Stimulated activated naive B cell treated with anti-CD40 and anti-IgM and Interleukin-4, amounts not matched to agents 10 μg/mL and 1 μg/mL and 100 μg/mL, for 72 hours (primary cell): Measurements from ENCODE around the gene TNFRSF19.
A peak's percentile ranks its signal among the peaks of the same experiment; 100 is the strongest.
"Not testable (repeated sequence)": the region's sequence is repeated elsewhere in the genome, so short reads cannot be mapped to it uniquely, and the experiment has no call there.

Experiments
- ATAC-seq, 2 donors: fragments of 150-1000 bp; cut with Tn5 transposase; replicated peaks; 2 replicates each; pipeline ENCODE4 v1.10.0; 2021; ENCODE audit warnings: moderate library complexity in 1 of 2
- DNase-seq: peaks from one replicate; pipeline ENCODE4 v3.0.0; 2021
- H3K27ac Mint-ChIP-seq: one replicate; pipeline ENCODE4 v1.8.0; 2022; ENCODE audit warnings: mild to moderate bottlenecking, mixed read lengths
- H3K27me3 Mint-ChIP-seq, 2 donors: one replicate each; pipeline ENCODE4 v1.8.0; 2022; ENCODE audit warnings: mixed read lengths in 2 of 2
- H3K36me3 Mint-ChIP-seq, 2 donors: one replicate each; pipeline ENCODE4 v1.8.0; 2022; ENCODE audit warnings: mixed read lengths in 2 of 2, mild to moderate bottlenecking in 1 of 2
- H3K4me1 Mint-ChIP-seq, 2 donors: one replicate each; pipeline ENCODE4 v1.8.0; 2022; ENCODE audit warnings: mixed read lengths in 2 of 2, mild to moderate bottlenecking in 1 of 2
- H3K4me3 Mint-ChIP-seq, 2 donors: one replicate each; pipeline ENCODE4 v1.8.0; 2022; ENCODE audit warnings: mild to moderate bottlenecking in 2 of 2, mixed read lengths in 2 of 2, moderate library complexity in 1 of 2
- H3K9me3 Mint-ChIP-seq, 2 donors: one replicate each; pipeline ENCODE4 v1.8.0; 2022; ENCODE audit warnings: mixed read lengths in 2 of 2, mild to moderate bottlenecking in 1 of 2

The TNFRSF19 gene

GRCh38 chr13:23579072-23579895 lies 9.1 kb downstream of the TNFRSF19 start:
- Mint-ChIP-seq H3K4me3 (peak overlapping the region; percentile 81 to 84), H3K36me3 (peaks cover 4% of the 10 kb centered on the region in 2 donors), H3K4me1 (peaks cover 13 to 27% of the 10 kb centered on the region in 2 donors), H3K27me3 (peaks cover 36 to 37% of the 10 kb centered on the region in 2 donors), H3K27ac (peak overlapping the region; percentile 31), H3K9me3 (peaks cover 0 to 1% of the 10 kb centered on the region in 2 donors)
- ATAC-seq (peak; percentile 92 to 97), DNase-seq (peak; percentile 83)

- peaks cover 28 to 37% of the 10 kb centered on the region in 2 donors for H3K27me3 Mint-ChIP-seq
- DNase-seq, result no peak
- H3K4me1 Mint-ChIP-seq, result peaks cover 9 to 21% of the 10 kb centered on the region in 2 donors
- H3K4me3 Mint-ChIP-seq, result peak overlapping the region; percentile 81 to 84
- peaks cover 0 to 1% of the 10 kb centered on the region in 2 donors for H3K9me3 Mint-ChIP-seq
- ATAC-seq, result no peak
- H3K27ac Mint-ChIP-seq, result no peak overlapping the region
- peaks cover 4% of the 10 kb centered on the region in 2 donors for H3K36me3 Mint-ChIP-seq
Measured at GRCh38 chr13:23579896-23580683, 9.9 kb downstream of the TNFRSF19 start.

DNA sequence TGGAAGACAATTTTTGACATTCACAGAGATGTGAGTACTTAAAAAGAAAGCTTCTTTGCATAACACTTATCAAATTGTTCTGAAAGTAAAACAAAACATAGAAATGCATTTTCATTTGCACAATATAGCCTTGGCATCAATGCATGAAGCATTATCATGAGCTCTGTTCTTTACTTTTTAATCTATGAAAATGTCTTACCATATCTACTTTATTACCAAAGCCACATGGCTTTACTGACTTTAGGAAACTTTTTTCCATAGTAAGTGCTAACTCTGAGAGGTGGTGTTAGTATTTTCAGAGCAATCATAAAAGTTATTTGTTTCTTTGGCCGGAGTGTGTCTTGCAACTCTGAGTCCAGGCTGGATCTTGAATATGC lies 10.5 kb downstream of the TNFRSF19 start:
- peaks cover 9 to 21% of the 10 kb centered on the region in 2 donors for H3K4me1 Mint-ChIP-seq
- DNase-seq (no peak), ATAC-seq (no peak)
- H3K27ac Mint-ChIP-seq, result no peak overlapping the region
- peaks cover 0 to 1% of the 10 kb centered on the region in 2 donors for H3K9me3 Mint-ChIP-seq
- H3K36me3 Mint-ChIP-seq, result peaks cover 4% of the 10 kb centered on the region in 2 donors
- peaks cover 32 to 41% of the 10 kb centered on the region in 2 donors for H3K27me3 Mint-ChIP-seq
- H3K4me3 Mint-ChIP-seq, result no peak overlapping the region

DNA sequence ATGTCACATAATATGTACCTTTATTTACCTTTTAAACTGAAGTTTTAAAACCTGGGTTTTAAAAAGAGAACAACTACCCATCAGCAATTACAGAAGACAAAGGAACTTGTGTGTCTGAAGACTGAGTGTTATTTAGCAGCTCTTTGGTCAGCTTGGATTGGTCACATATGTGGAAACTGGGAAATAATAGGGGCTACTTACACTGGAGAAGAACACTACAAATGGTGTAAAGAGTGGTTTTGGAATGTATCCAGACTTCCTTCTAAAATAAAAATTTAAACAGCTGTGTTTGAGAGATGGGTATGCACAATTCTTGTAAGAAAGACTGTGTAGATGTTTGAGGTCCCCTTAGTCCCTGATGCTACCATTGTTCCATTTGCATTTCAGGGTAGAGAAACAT lies 13.3 kb downstream of the TNFRSF19 start:
- Mint-ChIP-seq H3K4me3 (no peak overlapping the region), H3K4me1 (peaks cover 2 to 15% of the 10 kb centered on the region in 2 donors), H3K36me3 (no peaks in the 10 kb centered on the region), H3K27me3 (peaks cover 27 to 39% of the 10 kb centered on the region in 2 donors), H3K27ac (no peak overlapping the region), H3K9me3 (no peaks in the 10 kb centered on the region)
- DNase-seq (no peak), ATAC-seq (no peak)

DNA sequence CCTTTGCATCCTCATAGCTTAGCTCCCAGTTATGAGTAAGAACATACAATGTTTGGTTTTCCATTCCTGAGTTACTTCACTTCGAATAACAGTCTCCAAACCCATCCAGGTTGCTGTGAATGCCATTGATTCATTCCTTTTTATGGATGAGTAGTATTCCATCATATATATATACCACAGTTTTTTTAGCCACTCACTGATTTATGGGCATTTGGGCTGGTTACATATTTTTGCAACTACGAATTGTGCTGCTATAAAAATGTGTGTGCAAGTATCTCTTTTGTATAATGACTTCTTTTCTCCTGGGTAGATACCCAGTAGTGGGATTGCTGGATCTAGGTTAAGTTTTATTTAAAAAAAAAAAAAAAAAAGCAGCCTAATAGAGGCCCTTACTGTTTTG lies 14.1 kb downstream of the TNFRSF19 start:
- DNase-seq, result no peak

DNA sequence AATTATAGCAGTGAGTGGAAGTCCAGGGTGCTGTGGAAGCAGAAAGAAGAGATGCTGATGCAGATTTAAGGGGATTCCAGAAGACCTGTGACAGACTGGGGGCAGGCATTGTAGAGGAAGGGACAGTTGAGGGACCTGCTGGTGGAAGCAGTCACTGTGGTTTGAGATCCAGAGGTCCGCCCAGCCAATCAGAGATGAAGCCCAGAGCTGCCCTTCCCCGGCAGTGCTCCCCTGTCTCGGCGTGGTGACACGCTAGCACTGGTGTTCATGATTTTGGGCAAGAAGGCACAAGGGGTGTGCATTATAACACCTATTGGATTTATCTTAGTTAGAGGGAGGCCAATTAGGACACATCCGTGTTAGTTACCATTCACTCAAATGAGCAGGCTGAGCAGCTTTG lies 16.1 kb downstream of the TNFRSF19 start:
- Mint-ChIP-seq H3K27me3 (peaks cover 29 to 30% of the 10 kb centered on the region in 2 donors), H3K4me3 (no peak overlapping the region), H3K36me3 (no peaks in the 10 kb centered on the region), H3K4me1 (no peaks in the 10 kb centered on the region), H3K27ac (no peak overlapping the region), H3K9me3 (no peaks in the 10 kb centered on the region)
- DNase-seq (no peak), ATAC-seq (no peak)

More for the DNA sequence above, 14.1 kb downstream of the TNFRSF19 start:
- no peaks in the 10 kb centered on the region for H3K9me3 Mint-ChIP-seq
- no peak for ATAC-seq
- H3K4me1 Mint-ChIP-seq, result peaks cover 2 to 11% of the 10 kb centered on the region in 2 donors
- H3K4me3 Mint-ChIP-seq, result no peak overlapping the region
- H3K27me3 Mint-ChIP-seq, result peaks cover 34 to 43% of the 10 kb centered on the region in 2 donors
- H3K27ac Mint-ChIP-seq, result no peak overlapping the region
- H3K36me3 Mint-ChIP-seq, result no peaks in the 10 kb centered on the region

- H3K27ac Mint-ChIP-seq, result no peak overlapping the region
- H3K36me3 Mint-ChIP-seq, result no peaks in the 10 kb centered on the region
- no peaks in the 10 kb centered on the region for H3K4me1 Mint-ChIP-seq
- no peak for DNase-seq
- no peak overlapping the region for H3K4me3 Mint-ChIP-seq
- no peaks in the 10 kb centered on the region for H3K9me3 Mint-ChIP-seq
- peaks cover 24% of the 10 kb centered on the region in 2 donors for H3K27me3 Mint-ChIP-seq
- no peak for ATAC-seq
Measured at GRCh38 chr13:23588666-23589065, 18.5 kb downstream of the TNFRSF19 start.

- no peak for ATAC-seq
- peaks cover 23 to 29% of the 10 kb centered on the region in 2 donors for H3K27me3 Mint-ChIP-seq
- no peak for DNase-seq
- H3K4me1 Mint-ChIP-seq, result no peaks in the 10 kb centered on the region
- H3K36me3 Mint-ChIP-seq, result peaks cover 0 to 5% of the 10 kb centered on the region in 2 donors
- no peaks in the 10 kb centered on the region for H3K9me3 Mint-ChIP-seq
- H3K4me3 Mint-ChIP-seq, result no peak overlapping the region
- H3K27ac Mint-ChIP-seq, result no peak overlapping the region
Measured at GRCh38 chr13:23592596-23592995, 22.4 kb downstream of the TNFRSF19 start.

- peaks cover 23 to 27% of the 10 kb centered on the region in 2 donors for H3K27me3 Mint-ChIP-seq
- no peak overlapping the region for H3K27ac Mint-ChIP-seq
- H3K36me3 Mint-ChIP-seq, result peaks cover 0 to 5% of the 10 kb centered on the region in 2 donors
- no peaks in the 10 kb centered on the region for H3K4me1 Mint-ChIP-seq
- DNase-seq (no peak), ATAC-seq (no peak)
- no peak overlapping the region for H3K4me3 Mint-ChIP-seq
- no peaks in the 10 kb centered on the region for H3K9me3 Mint-ChIP-seq
Measured at GRCh38 chr13:23593148-23593547, 22.9 kb downstream of the TNFRSF19 start.

DNA sequence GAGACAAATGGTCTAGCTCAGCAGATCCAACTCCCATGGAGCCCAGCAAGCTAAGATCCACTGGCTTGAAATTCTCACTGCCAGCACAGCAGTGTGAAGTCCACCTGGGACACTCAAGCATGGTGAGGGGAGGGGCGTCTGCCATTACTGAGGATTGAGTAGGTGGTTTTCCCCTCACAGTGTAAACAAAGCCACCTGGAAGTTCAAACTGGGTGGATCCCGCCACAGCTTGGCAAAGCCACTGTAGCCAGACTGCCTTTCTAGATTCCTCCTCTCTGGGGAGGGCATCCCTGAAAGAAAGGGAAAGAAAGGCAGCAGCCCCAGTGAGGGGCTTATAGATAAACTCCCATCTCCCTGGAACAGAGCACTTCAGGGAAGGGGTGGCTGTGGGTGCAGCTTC lies 24.1 kb downstream of the TNFRSF19 start:
- H3K4me1 Mint-ChIP-seq, H3K27ac Mint-ChIP-seq, H3K9me3 Mint-ChIP-seq, DNase-seq, H3K36me3 Mint-ChIP-seq, ATAC-seq, H3K4me3 Mint-ChIP-seq: not testable (repeated sequence)
- H3K27me3 Mint-ChIP-seq, result peaks cover 22 to 25% of the 10 kb centered on the region in 2 donors

GRCh38 chr13:23598369-23598768 lies 28.2 kb downstream of the TNFRSF19 start:
- H3K4me1 Mint-ChIP-seq, result no peaks in the 10 kb centered on the region
- H3K9me3 Mint-ChIP-seq, result peaks cover 8 to 9% of the 10 kb centered on the region in 2 donors
- ATAC-seq (no peak), DNase-seq (no peak)
- H3K36me3 Mint-ChIP-seq, result peaks cover 9 to 13% of the 10 kb centered on the region in 2 donors
- no peak overlapping the region for H3K4me3 Mint-ChIP-seq
- peaks cover 23 to 37% of the 10 kb centered on the region in 2 donors for H3K27me3 Mint-ChIP-seq
- no peak overlapping the region for H3K27ac Mint-ChIP-seq

- ATAC-seq (no peak), DNase-seq (no peak)
- Mint-ChIP-seq H3K36me3 (peaks cover 9 to 13% of the 10 kb centered on the region in 2 donors), H3K9me3 (peaks cover 8 to 9% of the 10 kb centered on the region in 2 donors), H3K27me3 (peaks cover 23 to 37% of the 10 kb centered on the region in 2 donors), H3K4me3 (no peak overlapping the region), H3K27ac (no peak overlapping the region), H3K4me1 (no peaks in the 10 kb centered on the region)
Measured at GRCh38 chr13:23599083-23599925, 29.1 kb downstream of the TNFRSF19 start.

DNA sequence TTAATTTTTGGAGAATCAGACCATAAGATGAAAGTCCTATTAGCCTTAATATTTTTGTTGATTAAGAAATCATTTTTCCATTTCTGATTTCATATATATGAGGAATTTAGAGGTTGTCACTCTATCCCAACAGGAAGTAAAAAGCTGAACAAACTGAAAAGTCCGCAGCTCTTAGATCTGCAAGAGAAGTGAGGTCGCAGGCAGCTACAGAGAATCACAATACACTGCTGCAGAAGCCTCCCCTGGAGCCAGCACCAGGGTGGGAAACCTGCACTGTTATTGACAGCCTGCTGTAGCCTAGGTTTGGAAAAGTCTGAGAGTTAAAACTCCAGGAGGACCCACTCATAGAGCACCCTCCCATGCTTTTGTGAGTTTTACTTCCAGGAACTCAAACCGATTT lies 29.9 kb downstream of the TNFRSF19 start:
- Mint-ChIP-seq H3K4me3 (no peak overlapping the region), H3K27me3 (peaks cover 22 to 36% of the 10 kb centered on the region in 2 donors), H3K4me1 (no peaks in the 10 kb centered on the region), H3K36me3 (peaks cover 9 to 13% of the 10 kb centered on the region in 2 donors), H3K27ac (no peak overlapping the region), H3K9me3 (peaks cover 8 to 9% of the 10 kb centered on the region in 2 donors)
- ATAC-seq, result no peak
- DNase-seq, result no peak

- Mint-ChIP-seq H3K4me1 (no peaks in the 10 kb centered on the region), H3K36me3 (peaks cover 9% of the 10 kb centered on the region in 2 donors), H3K27me3 (peaks cover 18 to 34% of the 10 kb centered on the region in 2 donors), H3K27ac (no peak overlapping the region), H3K9me3 (peaks cover 8 to 9% of the 10 kb centered on the region in 2 donors), H3K4me3 (no peak overlapping the region)
- ATAC-seq (no peak), DNase-seq (no peak)
Measured at GRCh38 chr13:23600534-23600933, 30.3 kb downstream of the TNFRSF19 start.
